Endothelial cell of umbilical vein (primary cell): ENCODE results near the gene MTREX. TPM values are rescaled to one million over a fixed set of nuclear protein-coding genes. Genes with fewer than 3 reads are reported as not detected.

Experiments
- BruUV-seq: library from RNA; stranded (reverse); fragments of 400-500 nt; replicated peaks from 2 replicates; lab custom pipeline; 2021; lab: Mats Ljungman, UMichigan
- CTCF ChIA-PET: fragments of 300-600, 350-600 bp; sonication (Branson Sonifier 250); formaldehyde crosslinking; loops from one replicate; lab custom pipeline; 2021; ENCODE audit warnings: antibody characterized with exemption, inconsistent platforms; lab: Charles Lee
- POLR2A ChIA-PET: fragments of 300-600, 350-600 bp; sonication (Branson Sonifier 250); formaldehyde crosslinking; loops from one replicate; lab custom pipeline; 2021; ENCODE audit warnings: antibody characterized with exemption, inconsistent platforms; lab: Charles Lee
- DNase-seq: peaks from one replicate; pipeline ENCODE4 v3.0.0-alpha.2; 2011; ENCODE audit warnings: low read depth, low spot score
- FAIRE-seq: peaks from 2 replicates; lab custom pipeline; 2011; peaks lifted over from hg19 to GRCh38; lab: Jason Lieb, UNC
- H2AFZ ChIP-seq: 2 replicates; pipeline ENCODE4 v1.6.0; 2012; ENCODE audit warnings: low read depth, low read length, control low read depth, inconsistent platforms
- H3K27ac ChIP-seq: 2 replicates; pipeline ENCODE4 v1.5.1; 2011; ENCODE audit warnings: low read depth, mild to moderate bottlenecking, control low read depth, low read length, moderate library complexity; ENCODE audit not compliant: insufficient read depth
- H3K27me3 ChIP-seq, 2 experiments: 2 replicates each; pipeline versions ENCODE4 v1.6.0 to v1.6.1; 2011; ENCODE audit warnings: low read length in 2 of 2, mixed read lengths in 1 of 2; ENCODE audit not compliant: control insufficient read depth in 2 of 2, insufficient read depth in 2 of 2
- H3K36me3 ChIP-seq, 2 experiments: 2 replicates in 1 of 2; 3 replicates in 1 of 2; pipeline ENCODE4 v1.5.1; 2011; ENCODE audit warnings: low read length in 2 of 2, mild to moderate bottlenecking in 1 of 2, moderate library complexity in 1 of 2; ENCODE audit not compliant: control insufficient read depth in 2 of 2, insufficient read depth in 2 of 2; ENCODE audit errors: extremely low read depth in 1 of 2
- H3K4me1 ChIP-seq: 3 replicates; pipeline ENCODE4 v1.5.1; 2011; ENCODE audit warnings: mild to moderate bottlenecking, low read length; ENCODE audit not compliant: control insufficient read depth, insufficient read depth; ENCODE audit errors: extremely low read depth
- H3K4me2 ChIP-seq: 2 replicates; pipeline ENCODE4 v1.6.1; 2011; ENCODE audit warnings: low read length, control low read depth, mixed read lengths; ENCODE audit not compliant: insufficient read depth
- H3K4me3 ChIP-seq, 3 experiments: fragments of 200-600 bp in 1 of 3; sonication (generic), shearing (Covaris generic) in 1 of 3; replicated peaks in 1 of 3; 2 replicates each; pipeline ENCODE4 v1.5.1; 2011 to 2016; ENCODE audit warnings: control low read depth in 3 of 3, low read length in 3 of 3, mild to moderate bottlenecking in 2 of 3, inconsistent platforms in 1 of 3, low read depth in 1 of 3, moderate library complexity in 1 of 3; ENCODE audit not compliant: insufficient read depth in 1 of 3
- H3K79me2 ChIP-seq: 2 replicates; pipeline ENCODE4 v1.6.0; 2012; ENCODE audit warnings: low read length, inconsistent platforms; ENCODE audit not compliant: control insufficient read depth, insufficient read depth
- H3K9ac ChIP-seq: replicated peaks from 2 replicates; pipeline ENCODE3; 2011; ENCODE audit warnings: low read length, control low read depth; ENCODE audit not compliant: insufficient read depth; ENCODE audit errors: extremely low read depth
- H3K9me1 ChIP-seq: replicated peaks from 3 replicates; pipeline ENCODE4 v1.6.0; 2011; ENCODE audit warnings: mild to moderate bottlenecking, low read length; ENCODE audit not compliant: control insufficient read depth, insufficient read depth; ENCODE audit errors: extremely low read depth
- H3K9me3 ChIP-seq: replicated peaks from 2 replicates; pipeline ENCODE4 v1.5.1; 2012; ENCODE audit warnings: low read length, inconsistent platforms; ENCODE audit not compliant: control insufficient read depth, insufficient read depth
- H4K20me1 ChIP-seq: replicated peaks from 2 replicates; pipeline ENCODE3; 2011; ENCODE audit warnings: mild to moderate bottlenecking, low read length; ENCODE audit not compliant: control insufficient read depth, insufficient read depth; ENCODE audit errors: extremely low read depth
- EZH2 ChIP-seq: IDR thresholded peaks from 2 replicates; pipeline ENCODE4 v1.6.1; 2012; ENCODE audit warnings: borderline replicate concordance, low read depth, mild to moderate bottlenecking, moderate library complexity, low read length, inconsistent platforms; ENCODE audit not compliant: severe bottlenecking
- FOS ChIP-seq: IDR thresholded peaks from 2 replicates; pipeline ENCODE4 v1.6.1; 2011; ENCODE audit warnings: mild to moderate bottlenecking, low read length, moderate library complexity, borderline replicate concordance; ENCODE audit not compliant: insufficient read depth
- GATA2 ChIP-seq: IDR thresholded peaks from 2 replicates; pipeline ENCODE4 v1.7.0; 2011; ENCODE audit warnings: low read depth, mild to moderate bottlenecking, moderate library complexity, mixed read lengths, low read length; ENCODE audit not compliant: insufficient read length, insufficient read depth
- JUN ChIP-seq: IDR thresholded peaks from 2 replicates; pipeline ENCODE4 v1.6.1; 2011; ENCODE audit warnings: borderline replicate concordance, low read depth; ENCODE audit not compliant: insufficient read length, insufficient read depth
- MYC ChIP-seq: IDR thresholded peaks from one replicate; pipeline ENCODE4 v1.6.1; 2011; ENCODE audit warnings: mild to moderate bottlenecking, low read depth, low read length
- POLR2A ChIP-seq: IDR thresholded peaks from 2 replicates; pipeline ENCODE4 v1.6.1; 2012; ENCODE audit warnings: low read depth, mild to moderate bottlenecking, control low read depth, low read length
- POLR2AphosphoS5 ChIP-seq: IDR thresholded peaks from 2 replicates; pipeline ENCODE4 v1.6.1; 2012; ENCODE audit warnings: low read depth, mild to moderate bottlenecking, control low read depth, low read length, moderate library complexity; ENCODE audit not compliant: insufficient read depth
- dilution Hi-C: fragments of 300-500 bp; cut with MboI; formaldehyde crosslinking; loops from one replicate; pipeline ENCODE4 v1.15.0; 2019; ENCODE audit warnings: low sequenced_read_pairs; ENCODE audit not compliant: extremely low pct_ligation_motif_present
- intact Hi-C: fragments of 100-400 bp; cut with micrococcal nuclease; formaldehyde crosslinking; loops from one replicate; pipeline ENCODE4 v1.10.0; 2022
- polyA plus RNA-seq, 4 experiments: library from polyadenylated mRNA; depleted of rRNA in 3 of 4; stranded (reverse) in 3 of 4; unstranded in 1 of 4; fragments of >200 nt; gene quantifications; 2 replicates each; pipeline versions ENCODE4 v1.2.1 to v1.2.3, GENCODE V29; 2011 to 2012; ENCODE audit warnings: missing spikeins in 1 of 4
- total RNA-seq: library from RNA; stranded (reverse); gene quantifications from 2 replicates; pipeline ENCODE4 v1.2.3, GENCODE V29; 2021
- TF ChIP-seq, protein P1 (sequence below), 2 donors: IDR thresholded peaks; 1 replicate in 1 of 2; 2 replicates in 1 of 2; pipeline ENCODE4 v1.5.1; 2011; ENCODE audit warnings: low read length in 2 of 2, mild to moderate bottlenecking in 2 of 2, moderate library complexity in 2 of 2, control low read depth in 1 of 2, inconsistent platforms in 1 of 2, low read depth in 1 of 2; ENCODE audit not compliant: insufficient read depth in 1 of 2; ENCODE audit errors: extremely low read depth in 1 of 2
- TF ChIP-seq, protein P2 (sequence below): IDR thresholded peaks from 2 replicates; pipeline ENCODE4 v1.6.1; 2011; ENCODE audit not compliant: insufficient read depth, insufficient read length

MTREX gene
- total and polyA plus RNA-seq, 2 donors (not counting 3 experiments of a cell fraction or from before 2014, with no cell fraction given) = 9.8 to 76.3 TPM

DNA sequence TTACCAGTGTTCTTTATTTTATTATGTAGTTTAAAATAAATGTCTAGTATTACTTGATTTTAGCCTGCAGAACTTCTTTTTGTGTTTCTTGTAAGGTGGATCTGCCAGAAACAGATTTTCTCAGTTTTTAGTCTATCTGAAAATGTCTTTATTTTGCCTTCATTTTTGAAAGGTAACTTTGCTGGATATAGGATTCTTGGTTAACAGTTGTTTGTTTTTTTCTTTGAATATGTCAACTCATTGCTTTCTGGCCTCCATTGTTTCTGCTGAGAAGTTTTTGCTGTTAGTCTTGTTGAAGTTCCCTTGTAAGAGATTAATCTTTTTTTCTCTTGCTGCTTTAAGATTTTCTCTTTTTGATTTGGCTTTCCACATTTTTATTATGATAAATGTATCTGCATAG is 75.5 kb downstream of the MTREX start:
- Histone ChIP-seq H2AFZ (no peak overlapping the region), H3K79me2 (peaks cover 5% of the 10 kb centered on the region), H4K20me1 (no peaks in the 10 kb centered on the region), H3K36me3 (no peaks in the 10 kb centered on the region), H3K9me1 (peaks cover 2% of the 10 kb centered on the region), H3K4me3 (no peak overlapping the region), H3K9me3 (no peaks in the 10 kb centered on the region), H3K4me2 (no peak overlapping the region), H3K27ac (no peak overlapping the region), H3K9ac (no peak overlapping the region), H3K27me3 (no peaks in the 10 kb centered on the region), H3K4me1 (no peaks in the 10 kb centered on the region)
- POLR2A ChIA-PET = no interaction called here
- FAIRE-seq (no peak), DNase-seq (no peak)
- BruUV-seq = no TSS peak
- intact Hi-C loops (no loop called here), dilution Hi-C loops (no loop called here)
- no peak for TF ChIP-seq MYC
- TF ChIP-seq EZH2 = no peak
- no peak for TF ChIP-seq POLR2A
- TF ChIP-seq, protein P1, sequence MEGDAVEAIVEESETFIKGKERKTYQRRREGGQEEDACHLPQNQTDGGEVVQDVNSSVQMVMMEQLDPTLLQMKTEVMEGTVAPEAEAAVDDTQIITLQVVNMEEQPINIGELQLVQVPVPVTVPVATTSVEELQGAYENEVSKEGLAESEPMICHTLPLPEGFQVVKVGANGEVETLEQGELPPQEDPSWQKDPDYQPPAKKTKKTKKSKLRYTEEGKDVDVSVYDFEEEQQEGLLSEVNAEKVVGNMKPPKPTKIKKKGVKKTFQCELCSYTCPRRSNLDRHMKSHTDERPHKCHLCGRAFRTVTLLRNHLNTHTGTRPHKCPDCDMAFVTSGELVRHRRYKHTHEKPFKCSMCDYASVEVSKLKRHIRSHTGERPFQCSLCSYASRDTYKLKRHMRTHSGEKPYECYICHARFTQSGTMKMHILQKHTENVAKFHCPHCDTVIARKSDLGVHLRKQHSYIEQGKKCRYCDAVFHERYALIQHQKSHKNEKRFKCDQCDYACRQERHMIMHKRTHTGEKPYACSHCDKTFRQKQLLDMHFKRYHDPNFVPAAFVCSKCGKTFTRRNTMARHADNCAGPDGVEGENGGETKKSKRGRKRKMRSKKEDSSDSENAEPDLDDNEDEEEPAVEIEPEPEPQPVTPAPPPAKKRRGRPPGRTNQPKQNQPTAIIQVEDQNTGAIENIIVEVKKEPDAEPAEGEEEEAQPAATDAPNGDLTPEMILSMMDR (IDR thresholded peaks at IDR 0.05; ENCODE audit: extremely low read depth in 1 of 2, insufficient read depth in 1 of 2, low read depth in 1 of 2, low read length in 2 of 2) = no peak
- TF ChIP-seq POLR2AphosphoS5 = no peak
- no peak for TF ChIP-seq JUN
- TF ChIP-seq, protein P2, sequence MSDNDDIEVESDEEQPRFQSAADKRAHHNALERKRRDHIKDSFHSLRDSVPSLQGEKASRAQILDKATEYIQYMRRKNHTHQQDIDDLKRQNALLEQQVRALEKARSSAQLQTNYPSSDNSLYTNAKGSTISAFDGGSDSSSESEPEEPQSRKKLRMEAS = no peak
- TF ChIP-seq FOS = no peak
- no peak for TF ChIP-seq GATA2
- CTCF ChIA-PET = interaction anchor here (1.4 kb wide), 1 partner anchor 309 kb away, joined by 4 read pairs; no protein-coding TSS in a partner anchor
